ENCODE data around the gene PXYLP1. TPM values are rescaled to one million over a fixed set of nuclear protein-coding genes. Genes with fewer than 3 reads are reported as not detected.
A peak's percentile ranks its signal among the peaks of the same experiment; 100 is the strongest.

The PXYLP1 gene
- total RNA-seq, 4 donors from 2014 or later: 18.5 to 29.7 (median 26.4) TPM

DNA sequence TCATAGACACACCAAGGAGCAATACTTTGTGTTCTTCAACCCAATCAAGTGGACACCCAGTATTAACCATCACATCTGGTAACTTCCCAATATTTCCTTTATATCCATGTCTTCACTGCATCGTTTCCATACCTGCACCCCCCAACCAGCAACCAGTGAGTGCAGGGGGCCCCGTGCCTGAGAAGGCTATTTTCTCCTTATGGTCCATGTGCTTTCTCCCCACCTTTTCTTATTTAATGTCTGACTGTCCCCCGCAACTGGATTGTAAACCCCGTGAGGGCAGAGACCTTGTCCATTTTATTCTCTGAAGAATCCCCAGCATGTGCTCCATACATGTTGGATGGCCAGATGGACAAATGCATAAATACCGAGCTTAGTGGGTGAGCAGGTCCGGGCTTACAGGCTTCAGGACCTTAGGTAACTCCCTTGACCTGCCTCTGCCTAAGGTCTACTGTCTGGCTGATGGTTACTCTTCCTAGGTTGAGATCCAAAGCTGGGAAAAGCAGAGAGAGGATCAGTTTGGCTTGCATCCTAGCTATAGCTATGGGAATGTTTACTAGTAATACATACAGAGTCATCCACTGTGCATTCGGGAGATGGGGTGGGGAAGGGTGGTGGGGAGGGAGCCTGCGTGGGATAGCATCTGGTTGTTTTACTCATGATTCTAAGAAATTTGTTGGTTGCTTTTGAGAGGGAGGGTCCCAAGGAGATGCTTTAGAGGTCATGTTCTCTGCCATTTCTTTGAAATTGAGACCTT, 41.5 kb downstream of the PXYLP1 start:
- no peak for DNase-seq
- no peaks in the 10 kb centered on the region for H3K27me3 ChIP-seq
- H3K36me3 ChIP-seq: no peaks in the 10 kb centered on the region
- H3K9me3 ChIP-seq: no peaks in the 10 kb centered on the region
- TF ChIP-seq, protein P1, sequence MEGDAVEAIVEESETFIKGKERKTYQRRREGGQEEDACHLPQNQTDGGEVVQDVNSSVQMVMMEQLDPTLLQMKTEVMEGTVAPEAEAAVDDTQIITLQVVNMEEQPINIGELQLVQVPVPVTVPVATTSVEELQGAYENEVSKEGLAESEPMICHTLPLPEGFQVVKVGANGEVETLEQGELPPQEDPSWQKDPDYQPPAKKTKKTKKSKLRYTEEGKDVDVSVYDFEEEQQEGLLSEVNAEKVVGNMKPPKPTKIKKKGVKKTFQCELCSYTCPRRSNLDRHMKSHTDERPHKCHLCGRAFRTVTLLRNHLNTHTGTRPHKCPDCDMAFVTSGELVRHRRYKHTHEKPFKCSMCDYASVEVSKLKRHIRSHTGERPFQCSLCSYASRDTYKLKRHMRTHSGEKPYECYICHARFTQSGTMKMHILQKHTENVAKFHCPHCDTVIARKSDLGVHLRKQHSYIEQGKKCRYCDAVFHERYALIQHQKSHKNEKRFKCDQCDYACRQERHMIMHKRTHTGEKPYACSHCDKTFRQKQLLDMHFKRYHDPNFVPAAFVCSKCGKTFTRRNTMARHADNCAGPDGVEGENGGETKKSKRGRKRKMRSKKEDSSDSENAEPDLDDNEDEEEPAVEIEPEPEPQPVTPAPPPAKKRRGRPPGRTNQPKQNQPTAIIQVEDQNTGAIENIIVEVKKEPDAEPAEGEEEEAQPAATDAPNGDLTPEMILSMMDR (IDR thresholded peaks at IDR 0.05): no peak
- no peak overlapping the region for H3K4me3 ChIP-seq
- intact Hi-C loops (cut with DNase I; ENCODE audit: low total_unique reads): no loop called here
- H3K4me1 ChIP-seq: no peaks in the 10 kb centered on the region
- no peak overlapping the region for H3K27ac ChIP-seq

DNA sequence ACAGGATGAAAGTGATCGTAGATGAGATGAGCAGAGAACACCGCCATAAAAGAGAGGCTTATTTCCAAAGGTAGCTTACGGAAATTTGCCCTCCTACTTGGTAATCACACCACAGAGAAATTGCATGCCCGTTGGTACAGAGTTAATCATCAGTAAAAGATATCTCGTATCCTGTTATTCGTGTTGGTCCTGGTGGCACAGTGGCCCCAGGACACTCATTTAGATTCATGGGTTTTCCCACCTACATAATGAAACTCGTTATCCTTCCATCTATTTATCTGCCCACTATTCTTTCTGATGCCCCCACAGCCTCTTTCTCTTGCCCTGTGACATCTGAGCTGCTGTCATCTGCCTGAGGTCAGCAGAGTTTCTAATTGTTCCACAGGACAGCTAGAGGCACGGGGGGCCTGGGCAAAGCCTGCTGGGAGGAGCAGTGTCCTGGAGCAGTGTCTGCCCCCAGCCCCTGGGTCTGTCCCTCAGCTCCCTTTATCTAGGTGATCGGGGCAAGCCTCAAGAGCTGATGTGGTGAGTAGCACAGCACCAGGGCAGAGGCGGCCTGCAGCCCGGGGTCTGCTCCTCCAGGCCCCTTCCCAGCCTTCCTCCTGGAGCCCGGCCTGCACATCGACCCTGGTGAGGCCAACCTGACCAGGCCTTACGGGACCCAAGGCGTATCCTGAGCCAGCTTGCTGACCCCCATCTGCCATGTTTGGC, 42.2 kb downstream of the PXYLP1 start:
- intact Hi-C loops (cut with DNase I; ENCODE audit: low total_unique reads): no loop called here
- Histone ChIP-seq H3K4me3 (no peak overlapping the region), H3K36me3 (no peaks in the 10 kb centered on the region), H3K4me1 (no peaks in the 10 kb centered on the region), H3K27ac (no peak overlapping the region), H3K27me3 (no peaks in the 10 kb centered on the region), H3K9me3 (no peaks in the 10 kb centered on the region)
- TF ChIP-seq, protein P1 (IDR thresholded peaks at IDR 0.05): no peak
- no peak for TF ChIP-seq POLR2A (IDR thresholded peaks at IDR 0.05)
- no peak for DNase-seq

DNA sequence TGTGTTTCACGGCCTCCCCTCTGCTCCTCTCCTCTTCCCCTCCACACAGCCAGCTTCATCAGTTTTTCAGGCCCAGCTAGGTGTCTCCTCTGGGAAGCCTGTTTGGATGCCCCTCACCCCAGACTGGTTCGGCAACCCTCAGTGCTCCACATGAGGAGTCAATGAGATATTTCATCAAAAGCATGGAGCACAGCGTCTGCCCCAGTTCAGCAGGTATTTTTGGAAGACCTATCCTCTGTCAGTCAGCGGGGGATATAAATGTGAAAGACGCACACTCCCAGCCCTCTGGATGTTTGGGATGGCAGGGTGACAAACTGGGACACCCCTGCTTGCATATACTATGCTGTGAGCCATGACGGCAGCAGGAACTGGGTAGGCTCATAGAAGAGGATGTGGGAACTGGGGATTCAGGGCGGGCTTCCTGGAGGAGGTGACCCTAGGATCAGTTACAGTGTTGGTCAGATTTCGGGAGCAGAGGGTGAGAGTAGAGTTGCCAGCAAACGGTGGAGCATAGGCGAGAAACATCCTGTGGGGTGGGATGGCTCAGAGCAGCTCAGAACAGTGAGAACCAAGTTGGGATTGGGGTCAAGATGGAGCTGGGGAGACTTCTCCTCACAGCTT, 42.9 kb downstream of the PXYLP1 start:
- Histone ChIP-seq H3K4me3 (no peak overlapping the region), H3K4me1 (no peaks in the 10 kb centered on the region), H3K27me3 (no peaks in the 10 kb centered on the region), H3K9me3 (no peaks in the 10 kb centered on the region), H3K27ac (no peak overlapping the region), H3K36me3 (no peaks in the 10 kb centered on the region)
- DNase-seq: no peak
- TF ChIP-seq POLR2A (IDR thresholded peaks at IDR 0.05): no peak
- TF ChIP-seq, protein P1 (IDR thresholded peaks at IDR 0.05): no peak
- intact Hi-C loops (cut with DNase I; ENCODE audit: low total_unique reads): no loop called here

DNA sequence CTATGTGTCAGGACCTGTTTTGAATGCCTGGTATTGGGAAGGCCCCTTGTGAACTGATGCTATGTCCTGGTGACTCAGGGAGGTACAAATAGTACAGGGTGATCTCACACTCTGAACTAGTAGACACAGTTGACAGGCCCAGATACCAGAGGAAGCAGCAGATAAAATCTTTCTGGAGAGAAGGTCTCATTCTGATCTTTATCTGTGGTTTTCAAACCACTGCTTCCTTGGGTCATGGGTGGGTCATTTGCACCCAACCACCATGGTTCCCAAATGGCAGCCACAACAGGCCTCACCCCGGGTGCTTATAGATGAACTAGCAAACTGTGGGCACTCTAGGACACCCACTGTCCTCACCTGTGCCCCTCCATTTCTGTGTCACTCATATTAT, 43.4 kb downstream of the PXYLP1 start:
- Histone ChIP-seq H3K4me3 (no peak overlapping the region), H3K9me3 (no peaks in the 10 kb centered on the region), H3K27me3 (no peaks in the 10 kb centered on the region), H3K36me3 (no peaks in the 10 kb centered on the region), H3K27ac (no peak overlapping the region), H3K4me1 (no peaks in the 10 kb centered on the region)
- intact Hi-C loops (cut with DNase I; ENCODE audit: low total_unique reads): no loop called here
- TF ChIP-seq, protein P1 (IDR thresholded peaks at IDR 0.05): no peak
- no peak for TF ChIP-seq POLR2A (IDR thresholded peaks at IDR 0.05)
- no peak for DNase-seq

DNA sequence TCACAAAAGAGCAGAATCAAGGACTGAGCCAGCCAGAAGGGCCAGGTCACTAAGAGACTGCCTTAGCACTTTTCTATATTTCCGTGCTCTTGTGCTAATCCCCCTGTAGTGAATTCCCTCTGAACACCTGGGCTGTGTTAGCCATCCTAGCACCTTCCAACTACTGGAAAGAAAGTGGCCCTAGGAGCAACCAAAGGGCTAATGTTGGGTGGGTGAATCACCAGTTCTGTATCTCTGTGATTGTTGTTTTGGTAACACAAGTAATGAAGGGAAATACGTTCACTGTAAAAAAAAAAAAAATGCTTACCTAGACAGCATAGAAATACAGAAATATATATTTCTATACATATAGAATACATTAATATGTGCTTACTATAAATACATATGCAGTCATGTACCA, 43.9 kb downstream of the PXYLP1 start:
- H3K27ac ChIP-seq: peak overlapping the region in 1 of 2 donors; percentile 44
- no peak for TF ChIP-seq POLR2A (IDR thresholded peaks at IDR 0.05)
- TF ChIP-seq, protein P1 (IDR thresholded peaks at IDR 0.05): no peak
- intact Hi-C loops (cut with DNase I; ENCODE audit: low total_unique reads): no loop called here

More for the DNA sequence above, 43.9 kb downstream of the PXYLP1 start:
- no peaks in the 10 kb centered on the region for H3K9me3 ChIP-seq
- H3K36me3 ChIP-seq: no peaks in the 10 kb centered on the region
- H3K27me3 ChIP-seq: no peaks in the 10 kb centered on the region
- no peaks in the 10 kb centered on the region for H3K4me1 ChIP-seq
- H3K4me3 ChIP-seq: no peak overlapping the region
- DNase-seq: no peak

Data from uterus (tissue), 4 donors.